Muscle layer of colon (tissue), 2 donors: Measurements from ENCODE around the gene DDX20.

Source experiments
- H3K27ac ChIP-seq: one replicate; pipeline ENCODE4 v1.7.0; 2013; ENCODE audit warnings: low read depth, mild to moderate bottlenecking, low read length, moderate library complexity
- H3K27me3 ChIP-seq, 2 donors: one replicate each; pipeline ENCODE4 v1.7.0; 2013; ENCODE audit warnings: low read length in 2 of 2, mild to moderate bottlenecking in 2 of 2; ENCODE audit not compliant: insufficient read depth in 2 of 2, control insufficient read depth in 1 of 2
- H3K36me3 ChIP-seq: one replicate; pipeline ENCODE4 v1.7.0; 2013; ENCODE audit warnings: mild to moderate bottlenecking, low read length; ENCODE audit not compliant: insufficient read depth
- H3K4me1 ChIP-seq: one replicate; pipeline ENCODE4 v1.7.0; 2013; ENCODE audit warnings: mild to moderate bottlenecking, low read length; ENCODE audit not compliant: insufficient read depth
- H3K4me3 ChIP-seq, 2 donors: one replicate each; pipeline ENCODE4 v1.7.0; 2013; ENCODE audit warnings: low read length in 2 of 2, low read depth in 1 of 2, mild to moderate bottlenecking in 1 of 2, moderate library complexity in 1 of 2
- H3K9ac ChIP-seq: one replicate; pipeline ENCODE4 v1.7.0; 2013; ENCODE audit warnings: low read length
- H3K9me3 ChIP-seq: one replicate; pipeline ENCODE4 v1.7.0; 2013; ENCODE audit warnings: mild to moderate bottlenecking, low read length
- donor health status: abdominal sarcoma.
- donor health status: Adenocarcinoma of cecum.

DDX20 gene

GRCh38 chr1:111723091-111723806, 32.5 kb upstream of the DDX20 start:
- Histone ChIP-seq H3K9me3 (no peaks in the 10 kb centered on the region), H3K36me3 (no peaks in the 10 kb centered on the region), H3K4me1 (peaks cover 22% of the 10 kb centered on the region), H3K27me3 (no peaks in the 10 kb centered on the region), H3K4me3 (no peak overlapping the region), H3K27ac (no peak overlapping the region), H3K9ac (no peak overlapping the region)

GRCh38 chr1:111723871-111724270, 31.8 kb upstream of the DDX20 start:
- peaks cover 22% of the 10 kb centered on the region for H3K4me1 ChIP-seq

GRCh38 chr1:111725192-111725591, 30.5 kb upstream of the DDX20 start:
- no peak overlapping the region for H3K27ac ChIP-seq
- no peak overlapping the region for H3K9ac ChIP-seq
- peaks cover 18% of the 10 kb centered on the region for H3K4me1 ChIP-seq
- no peak overlapping the region for H3K4me3 ChIP-seq
- no peaks in the 10 kb centered on the region for H3K9me3 ChIP-seq
- H3K36me3 ChIP-seq: no peaks in the 10 kb centered on the region
- H3K27me3 ChIP-seq: no peaks in the 10 kb centered on the region

More at GRCh38 chr1:111723871-111724270, 31.8 kb upstream of the DDX20 start:
- H3K9me3 ChIP-seq: no peaks in the 10 kb centered on the region
- no peak overlapping the region for H3K27ac ChIP-seq
- H3K9ac ChIP-seq: no peak overlapping the region
- no peaks in the 10 kb centered on the region for H3K27me3 ChIP-seq
- H3K4me3 ChIP-seq: no peak overlapping the region
- no peaks in the 10 kb centered on the region for H3K36me3 ChIP-seq

GRCh38 chr1:111727056-111727455, 28.6 kb upstream of the DDX20 start:
- Histone ChIP-seq H3K27ac (no peak overlapping the region), H3K9me3 (no peaks in the 10 kb centered on the region), H3K4me3 (no peak overlapping the region), H3K9ac (no peak overlapping the region), H3K36me3 (no peaks in the 10 kb centered on the region), H3K4me1 (peaks cover 11% of the 10 kb centered on the region), H3K27me3 (no peaks in the 10 kb centered on the region)

GRCh38 chr1:111729271-111729921, 26.3 kb upstream of the DDX20 start:
- Histone ChIP-seq H3K36me3 (no peaks in the 10 kb centered on the region), H3K9me3 (no peaks in the 10 kb centered on the region), H3K27ac (no peak overlapping the region), H3K27me3 (no peaks in the 10 kb centered on the region), H3K9ac (no peak overlapping the region), H3K4me1 (peaks cover 24% of the 10 kb centered on the region), H3K4me3 (no peak overlapping the region)

GRCh38 chr1:111729946-111730681, 25.6 kb upstream of the DDX20 start:
- Histone ChIP-seq H3K27me3 (no peaks in the 10 kb centered on the region), H3K4me1 (peaks cover 21% of the 10 kb centered on the region), H3K27ac (no peak overlapping the region), H3K9ac (no peak overlapping the region), H3K4me3 (no peak overlapping the region), H3K9me3 (no peaks in the 10 kb centered on the region), H3K36me3 (no peaks in the 10 kb centered on the region)

GRCh38 chr1:111730706-111731105, 25.0 kb upstream of the DDX20 start:
- Histone ChIP-seq H3K36me3 (peaks cover 2% of the 10 kb centered on the region), H3K4me1 (peaks cover 17% of the 10 kb centered on the region), H3K9me3 (no peaks in the 10 kb centered on the region), H3K27ac (no peak overlapping the region), H3K9ac (no peak overlapping the region), H3K27me3 (no peaks in the 10 kb centered on the region), H3K4me3 (no peak overlapping the region)

- no peak overlapping the region for H3K4me3 ChIP-seq
- no peak overlapping the region for H3K27ac ChIP-seq
- H3K9me3 ChIP-seq: no peaks in the 10 kb centered on the region
- no peak overlapping the region for H3K9ac ChIP-seq
- no peaks in the 10 kb centered on the region for H3K27me3 ChIP-seq
- peaks cover 26% of the 10 kb centered on the region for H3K4me1 ChIP-seq
- H3K36me3 ChIP-seq: peaks cover 4% of the 10 kb centered on the region
These were observed 23.7 kb upstream of the DDX20 start for GRCh38 chr1:111731956-111732355.

- Histone ChIP-seq H3K9me3 (no peaks in the 10 kb centered on the region), H3K4me3 (no peak overlapping the region), H3K4me1 (peaks cover 34% of the 10 kb centered on the region), H3K27ac (no peak overlapping the region), H3K36me3 (peaks cover 4% of the 10 kb centered on the region), H3K27me3 (no peaks in the 10 kb centered on the region), H3K9ac (no peak overlapping the region)
These were observed 23.0 kb upstream of the DDX20 start for GRCh38 chr1:111732718-111733117.

- Histone ChIP-seq H3K27me3 (no peaks in the 10 kb centered on the region), H3K27ac (peak overlapping the region; percentile 33), H3K4me1 (peaks cover 39% of the 10 kb centered on the region), H3K9me3 (no peaks in the 10 kb centered on the region), H3K9ac (no peak overlapping the region), H3K36me3 (peaks cover 4% of the 10 kb centered on the region), H3K4me3 (no peak overlapping the region)
These were observed 22.3 kb upstream of the DDX20 start for GRCh38 chr1:111733183-111733991.

- peaks cover 39% of the 10 kb centered on the region for H3K4me1 ChIP-seq
- H3K27me3 ChIP-seq: no peaks in the 10 kb centered on the region
- H3K4me3 ChIP-seq: no peak overlapping the region
- H3K9ac ChIP-seq: no peak overlapping the region
- peaks cover 4% of the 10 kb centered on the region for H3K36me3 ChIP-seq
- no peak overlapping the region for H3K27ac ChIP-seq
- H3K9me3 ChIP-seq: no peaks in the 10 kb centered on the region
These were observed 21.7 kb upstream of the DDX20 start for GRCh38 chr1:111733992-111734341.
